HEK293T (cell line): ENCODE data around the gene DPP8.

Source experiments
- BHLHE40 ChIP-seq: fragments of 450-650 bp; IDR thresholded peaks from 2 replicates; pipeline ENCODE4 v1.6.1; 2016; ENCODE audit warnings: mild to moderate bottlenecking, moderate library complexity, borderline replicate concordance
- ELF4 ChIP-seq: fragments of 450-650 bp; IDR thresholded peaks from 2 replicates; pipeline ENCODE4 v1.6.1; 2017; ENCODE audit warnings: antibody characterized with exemption
- FOXA1 ChIP-seq: fragments of 450-650 bp; IDR thresholded peaks from 2 replicates; pipeline ENCODE4 v1.6.1; 2016; ENCODE audit warnings: mild to moderate bottlenecking
- FOXK2 ChIP-seq: fragments of 450-650 bp; IDR thresholded peaks from 2 replicates; pipeline ENCODE4 v1.6.1; 2016; ENCODE audit warnings: mild to moderate bottlenecking
- FOXM1 ChIP-seq: fragments of 450-650 bp; IDR thresholded peaks from 2 replicates; pipeline ENCODE4 v1.6.1; 2017; ENCODE audit warnings: mild to moderate bottlenecking, borderline replicate concordance
- HDGF ChIP-seq: fragments of 450-650 bp; IDR thresholded peaks from 2 replicates; pipeline ENCODE4 v1.6.1; 2017; ENCODE audit warnings: antibody characterized with exemption, borderline replicate concordance
- L3MBTL2 ChIP-seq: fragments of 450-650 bp; conservative IDR thresholded peaks from 2 replicates; pipeline ENCODE4 v1.6.1; 2016; ENCODE audit warnings: mild to moderate bottlenecking
- LEF1 ChIP-seq: fragments of 450-650 bp; IDR thresholded peaks from 2 replicates; pipeline ENCODE4 v1.6.1; 2017; ENCODE audit warnings: mild to moderate bottlenecking, borderline replicate concordance
- NFRKB ChIP-seq: fragments of 450-650 bp; IDR thresholded peaks from 2 replicates; pipeline ENCODE4 v1.6.1; 2016; ENCODE audit warnings: mild to moderate bottlenecking, moderate library complexity
- PKNOX1 ChIP-seq: fragments of 450-650 bp; IDR thresholded peaks from 2 replicates; pipeline ENCODE4 v1.6.1; 2016
- SP1 ChIP-seq: fragments of 450-650 bp; IDR thresholded peaks from 2 replicates; pipeline ENCODE4 v1.6.1; 2017
- SUZ12 ChIP-seq: fragments of 450-650 bp; IDR thresholded peaks from 2 replicates; pipeline ENCODE4 v1.6.1; 2016; ENCODE audit warnings: mild to moderate bottlenecking
- TARDBP ChIP-seq: fragments of 450-650 bp; IDR thresholded peaks from 2 replicates; pipeline ENCODE4 v1.6.1; 2016
- ZNF384 ChIP-seq: fragments of 450-650 bp; IDR thresholded peaks from 2 replicates; pipeline ENCODE4 v1.6.1; 2016

GRCh38 chr15:65394936-65395335 is 122.6 kb downstream of the DPP8 start:
- TF ChIP-seq NFRKB (no peak), L3MBTL2 (no peak), FOXM1 (no peak), BHLHE40 (no peak), PKNOX1 (no peak), LEF1 (no peak), FOXK2 (no peak), SP1 (no peak), ZNF384 (no peak), HDGF (no peak), FOXA1 (no peak), SUZ12 (no peak), TARDBP (no peak), ELF4 (no peak)
